Activated effector memory CD4-positive, alpha-beta T cell treated with anti-CD3 and anti-CD28 coated beads, Interleukin-2, amount 50 U/mL, for 16 hours (primary cell): ENCODE results near the gene RMC1.
"Not testable (repeated sequence)": the region's sequence is repeated elsewhere in the genome, so short reads cannot be mapped to it uniquely, and the experiment has no call there.

Source experiments
- DNase-seq: peaks from one replicate; pipeline ENCODE4 v3.0.0-alpha.2; 2020

Gene RMC1

GRCh38 chr18:23536204-23536603, 32.9 kb downstream of the RMC1 start:
- no peak for DNase-seq

- DNase-seq: no peak
These were observed 34.0 kb downstream of the RMC1 start for GRCh38 chr18:23537274-23537673.

DNA sequence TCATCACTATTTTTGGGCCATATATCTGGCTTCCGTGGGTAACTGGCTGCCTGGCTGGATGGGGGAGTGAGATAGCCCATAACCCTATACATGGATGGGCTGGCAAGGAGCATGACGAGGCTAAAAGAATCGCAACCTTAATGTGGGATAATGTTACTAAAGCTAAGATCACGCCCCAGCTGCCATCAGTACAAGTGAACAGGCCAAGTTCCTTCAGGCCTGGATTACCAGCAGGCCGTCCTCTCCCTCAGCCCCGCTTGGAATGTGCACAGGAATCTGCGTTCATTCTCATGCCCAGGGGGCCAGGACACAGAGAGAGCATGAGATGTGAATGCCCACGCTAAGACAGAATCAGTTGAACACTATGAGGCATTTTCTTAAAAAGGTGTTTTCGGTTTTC, 34.7 kb downstream of the RMC1 start:
- no peak for DNase-seq

DNA sequence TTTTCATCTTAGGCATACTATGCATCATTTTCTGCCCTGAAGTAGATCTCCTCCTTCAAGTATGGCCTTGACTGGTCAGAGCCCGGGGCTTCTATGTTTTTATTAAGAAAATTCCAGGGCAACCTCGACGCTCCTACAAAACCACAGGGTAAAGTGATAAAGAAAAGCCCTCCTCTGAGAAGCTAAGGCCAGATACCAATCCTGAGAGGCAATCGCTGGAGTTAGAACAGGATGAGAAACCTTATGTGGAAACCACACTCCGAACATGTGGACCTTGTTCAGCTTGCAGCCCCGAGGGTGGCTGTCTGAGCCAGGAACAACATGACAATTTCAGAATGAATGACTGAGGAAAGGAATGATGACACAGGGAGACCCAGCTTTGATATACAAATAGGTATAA, 35.6 kb downstream of the RMC1 start:
- no peak for DNase-seq

GRCh38 chr18:23539296-23539695, 36.0 kb downstream of the RMC1 start:
- DNase-seq: no peak

DNA sequence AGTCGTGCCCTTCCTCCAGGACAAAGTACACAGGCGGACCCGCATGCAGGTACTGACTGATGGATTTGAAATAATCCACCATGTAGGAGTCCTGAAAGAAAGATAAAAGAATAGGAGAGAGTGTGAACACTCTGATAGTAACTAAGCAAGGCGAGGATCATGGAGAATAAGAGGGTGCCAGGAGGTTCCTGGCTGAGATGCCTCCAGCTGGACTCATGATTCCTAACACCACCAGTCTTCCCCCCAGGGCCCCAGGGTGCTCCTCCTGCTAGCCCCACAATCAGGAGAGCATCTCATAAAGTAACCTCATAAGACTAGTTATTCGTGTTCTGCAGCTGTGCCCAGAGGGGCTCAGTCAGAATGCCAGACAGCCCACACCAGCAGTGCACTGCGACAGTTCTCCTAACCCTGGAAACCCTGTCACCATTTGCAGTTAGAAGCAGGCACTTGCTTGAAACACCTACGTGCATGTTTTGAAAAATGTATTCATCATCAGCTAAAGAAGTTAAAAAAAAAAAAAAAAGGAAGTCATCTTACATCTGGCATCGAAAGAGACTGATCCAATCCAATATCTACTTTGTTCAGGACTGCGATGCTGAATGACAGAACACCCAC, 36.7 kb downstream of the RMC1 start:
- DNase-seq: no peak

GRCh38 chr18:23540867-23541266, 37.6 kb downstream of the RMC1 start:
- no peak for DNase-seq

GRCh38 chr18:23541349-23542093, 38.2 kb downstream of the RMC1 start:
- DNase-seq: no peak

- no peak for DNase-seq
These were observed 39.1 kb downstream of the RMC1 start for GRCh38 chr18:23542461-23542860.

DNA sequence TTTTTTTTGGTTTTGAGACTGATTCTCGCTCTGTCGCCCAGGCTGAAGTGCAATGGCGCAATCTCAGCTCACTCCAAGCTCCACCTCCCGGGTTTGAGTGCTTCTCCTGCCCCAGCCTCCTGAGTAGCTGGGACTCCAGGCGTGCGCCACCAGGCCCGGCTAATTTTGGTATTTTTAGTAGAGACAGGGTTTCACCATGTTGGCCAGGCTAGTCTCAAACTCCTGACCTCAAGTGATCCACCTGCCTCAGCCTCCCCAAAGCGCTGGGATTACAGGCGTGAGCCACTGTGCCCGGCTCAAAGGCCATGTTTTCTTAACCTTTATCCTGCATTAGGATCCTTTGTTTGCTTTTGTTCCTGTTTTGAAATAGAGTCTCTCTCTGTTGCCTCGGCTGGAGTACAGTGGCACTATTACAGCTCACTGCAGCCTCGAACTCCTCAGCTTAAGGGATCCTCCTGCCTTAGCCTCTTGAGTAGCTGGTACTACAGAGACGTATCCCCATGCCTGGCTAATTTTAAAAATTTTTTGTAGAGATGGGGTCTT, 42.0 kb downstream of the RMC1 start:
- no peak for DNase-seq

DNA sequence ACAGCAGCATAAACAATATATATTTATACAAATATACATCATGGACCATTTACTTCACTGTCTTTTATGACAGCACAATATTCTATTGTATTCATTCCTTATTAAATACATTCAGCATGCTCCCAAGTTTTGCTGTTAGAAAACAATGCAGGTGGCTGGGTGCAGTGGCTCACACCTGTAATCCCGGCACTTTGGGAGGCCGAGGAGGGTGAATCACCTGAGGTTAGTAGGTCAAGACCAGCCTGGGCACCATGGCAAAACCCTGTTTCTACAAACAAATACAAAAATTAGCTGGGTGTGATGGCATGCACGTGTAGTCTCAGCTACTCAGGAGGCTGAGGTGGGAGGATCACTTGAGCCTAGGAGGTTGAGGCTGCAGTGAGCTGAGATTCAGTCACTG, 44.0 kb downstream of the RMC1 start:
- no peak for DNase-seq

DNA sequence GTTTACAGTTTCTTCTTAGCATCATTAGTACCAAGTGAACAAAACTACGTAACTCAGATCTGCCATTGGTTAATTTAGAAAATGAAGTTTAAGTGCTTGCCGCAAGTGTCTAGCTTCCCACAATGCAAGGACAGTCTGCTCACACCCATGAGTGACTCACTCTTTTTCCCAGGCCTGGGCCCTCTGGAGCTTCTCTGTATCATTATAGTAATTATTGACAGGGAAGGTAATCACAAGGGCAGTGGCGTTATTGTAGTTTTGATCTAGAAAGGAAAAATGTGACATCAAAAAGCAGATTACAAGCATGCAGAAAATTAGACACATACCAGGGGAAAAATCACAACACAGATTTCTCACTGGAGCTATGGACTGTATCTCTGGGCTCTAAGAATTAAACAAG, 44.5 kb downstream of the RMC1 start:
- no peak for DNase-seq

GRCh38 chr18:23548275-23548674, 45.0 kb downstream of the RMC1 start:
- DNase-seq: no peak

DNA sequence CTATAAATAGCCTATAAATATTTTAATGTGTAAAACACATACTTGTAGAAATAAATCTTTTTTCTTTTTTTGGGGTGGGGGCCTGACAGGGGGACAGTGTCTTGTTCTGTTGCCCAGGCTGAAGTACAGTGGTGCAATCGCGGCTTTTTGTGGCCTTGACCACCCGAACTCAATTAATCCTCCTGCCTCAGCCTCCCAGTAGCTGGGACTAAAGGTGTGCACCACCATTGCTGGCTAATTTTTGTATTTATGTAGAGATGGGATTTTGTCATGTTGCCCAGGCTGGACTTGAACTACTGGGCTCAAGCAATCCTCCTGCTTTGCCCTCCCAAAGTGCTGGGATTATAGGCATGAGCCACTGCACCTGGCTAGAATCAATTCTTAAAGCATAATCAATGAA, 45.4 kb downstream of the RMC1 start:
- no peak for DNase-seq

GRCh38 chr18:23550898-23551297, 47.6 kb downstream of the RMC1 start:
- no peak for DNase-seq

DNA sequence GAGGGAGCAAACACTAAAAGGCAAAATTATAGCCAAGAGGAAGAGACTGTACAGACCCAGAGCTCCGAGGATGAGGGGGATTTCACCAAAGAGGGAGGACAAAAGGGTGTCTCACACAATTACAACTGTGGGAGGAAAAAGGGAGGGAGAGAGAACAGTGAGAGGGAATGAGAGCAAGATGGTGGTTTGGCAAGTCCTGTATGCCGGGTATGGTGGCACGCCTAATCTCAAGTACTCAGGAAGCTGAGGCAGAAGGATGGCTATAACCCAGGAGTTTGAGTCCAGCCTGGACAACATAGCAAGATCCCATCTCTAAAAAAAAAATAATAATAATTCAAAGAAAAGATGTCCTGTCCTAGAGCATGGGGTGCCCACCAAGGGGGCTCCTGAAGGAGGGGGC, 48.7 kb downstream of the RMC1 start:
- DNase-seq: no peak

- DNase-seq: no peak
These were observed 49.2 kb downstream of the RMC1 start for GRCh38 chr18:23552505-23552904.

DNA sequence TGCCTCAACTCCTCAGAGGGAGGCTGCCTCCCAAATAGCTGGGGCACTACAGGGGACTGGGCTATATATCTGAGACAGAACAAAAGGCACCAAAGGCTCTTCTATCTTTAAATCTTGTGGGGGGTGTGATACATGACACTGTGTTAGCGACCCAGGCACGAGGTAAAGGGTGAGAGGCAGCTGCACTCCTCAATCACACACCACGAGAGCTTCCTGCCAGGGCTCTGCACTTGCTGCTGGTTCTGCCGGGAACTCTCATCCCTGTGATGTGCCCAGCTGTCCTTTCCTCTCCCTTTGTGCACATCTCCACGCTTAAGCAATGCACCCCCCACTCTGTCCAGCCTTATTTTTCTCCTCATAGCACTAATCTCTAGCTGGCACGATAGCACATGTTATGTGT, 50.6 kb downstream of the RMC1 start:
- no peak for DNase-seq

GRCh38 chr18:23556145-23556780, 53.0 kb downstream of the RMC1 start:
- DNase-seq: no peak

DNA sequence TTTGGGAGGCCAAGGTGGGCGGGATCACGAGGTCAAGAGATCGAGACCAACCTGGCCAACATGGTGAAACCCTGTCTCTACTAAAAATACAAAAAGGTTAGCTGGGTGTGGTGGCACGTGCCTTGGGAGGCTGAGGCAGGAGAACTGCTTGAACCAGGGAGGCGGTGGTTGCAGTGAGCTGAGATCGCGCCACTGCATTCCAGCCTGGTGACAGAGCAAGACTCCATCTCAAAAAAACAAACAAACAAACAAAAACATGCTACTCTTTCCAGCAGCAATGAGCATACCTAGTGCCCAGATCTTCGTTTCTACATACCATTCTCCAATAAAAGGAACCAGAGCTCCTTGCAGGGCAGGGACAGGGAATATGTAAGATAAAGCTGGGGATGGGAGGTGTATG, 54.2 kb downstream of the RMC1 start:
- DNase-seq: not testable (repeated sequence)

GRCh38 chr18:23560186-23560585, 56.9 kb downstream of the RMC1 start:
- no peak for DNase-seq

GRCh38 chr18:23563377-23564043, 60.2 kb downstream of the RMC1 start:
- DNase-seq: no peak

DNA sequence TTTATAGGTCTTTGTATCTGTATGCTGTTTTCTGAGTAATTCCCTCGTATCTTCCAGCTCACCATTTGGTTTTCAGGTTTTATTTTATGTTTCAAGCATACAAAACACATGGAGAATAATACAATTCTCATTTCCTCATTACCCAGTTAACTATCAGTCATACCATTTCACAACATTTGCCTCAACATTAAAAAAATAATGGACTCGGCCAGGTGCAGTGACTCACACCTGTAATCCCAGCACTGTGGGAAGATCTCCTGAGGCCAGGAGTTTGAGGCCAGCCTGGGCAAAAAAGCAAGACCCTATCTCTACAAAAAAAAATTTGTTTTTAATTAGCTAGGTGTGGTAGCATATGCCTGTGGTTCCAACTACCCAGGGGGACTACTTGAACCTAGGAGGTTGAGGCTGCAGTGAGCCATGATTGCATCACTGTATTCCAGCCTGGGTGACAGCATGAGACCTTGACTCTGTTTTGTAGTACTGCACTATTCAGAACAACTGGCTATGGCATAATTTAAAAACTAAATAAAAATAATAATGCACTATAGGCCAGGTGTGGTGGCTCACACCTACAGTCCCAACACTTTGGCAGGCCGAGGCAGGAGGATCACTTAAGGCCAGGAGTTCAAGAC, 62.7 kb downstream of the RMC1 start:
- no peak for DNase-seq
